ENCODE results near the gene TRIM54.
A peak's percentile ranks its signal among the peaks of the same experiment; 100 is the strongest.
"Not testable (repeated sequence)": the region's sequence is repeated elsewhere in the genome, so short reads cannot be mapped to it uniquely, and the experiment has no call there.

The TRIM54 gene

GRCh38 chr2:27316655-27317412, 34.6 kb downstream of the TRIM54 start:
- TF ChIP-seq, protein P1, sequence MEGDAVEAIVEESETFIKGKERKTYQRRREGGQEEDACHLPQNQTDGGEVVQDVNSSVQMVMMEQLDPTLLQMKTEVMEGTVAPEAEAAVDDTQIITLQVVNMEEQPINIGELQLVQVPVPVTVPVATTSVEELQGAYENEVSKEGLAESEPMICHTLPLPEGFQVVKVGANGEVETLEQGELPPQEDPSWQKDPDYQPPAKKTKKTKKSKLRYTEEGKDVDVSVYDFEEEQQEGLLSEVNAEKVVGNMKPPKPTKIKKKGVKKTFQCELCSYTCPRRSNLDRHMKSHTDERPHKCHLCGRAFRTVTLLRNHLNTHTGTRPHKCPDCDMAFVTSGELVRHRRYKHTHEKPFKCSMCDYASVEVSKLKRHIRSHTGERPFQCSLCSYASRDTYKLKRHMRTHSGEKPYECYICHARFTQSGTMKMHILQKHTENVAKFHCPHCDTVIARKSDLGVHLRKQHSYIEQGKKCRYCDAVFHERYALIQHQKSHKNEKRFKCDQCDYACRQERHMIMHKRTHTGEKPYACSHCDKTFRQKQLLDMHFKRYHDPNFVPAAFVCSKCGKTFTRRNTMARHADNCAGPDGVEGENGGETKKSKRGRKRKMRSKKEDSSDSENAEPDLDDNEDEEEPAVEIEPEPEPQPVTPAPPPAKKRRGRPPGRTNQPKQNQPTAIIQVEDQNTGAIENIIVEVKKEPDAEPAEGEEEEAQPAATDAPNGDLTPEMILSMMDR (IDR thresholded peaks at IDR 0.05; ENCODE audit: extremely low read depth, missing control alignments): no peak
- no peak for DNase-seq (ENCODE audit: low spot score)

DNA sequence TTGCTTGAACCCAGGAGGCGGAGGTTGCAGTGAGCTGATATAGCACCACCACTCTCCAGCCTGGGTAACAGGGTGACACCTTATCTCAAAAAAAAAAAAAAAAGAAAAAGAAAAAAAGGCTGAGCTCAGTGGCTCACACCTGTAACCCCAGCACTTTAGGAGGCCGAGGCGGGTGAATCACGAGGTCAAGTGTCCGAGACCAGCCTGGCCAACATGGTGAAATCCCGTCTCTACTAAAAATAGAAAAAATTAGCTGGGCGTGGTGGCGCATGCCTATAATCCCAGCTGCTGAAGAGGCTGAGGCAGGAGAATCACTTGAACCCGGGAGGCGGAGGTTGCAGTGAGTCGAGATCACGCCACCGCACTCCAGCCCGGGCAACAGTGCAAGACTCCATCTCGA, 37.6 kb downstream of the TRIM54 start:
- DNase-seq (ENCODE audit: low spot score): not testable (repeated sequence)

DNA sequence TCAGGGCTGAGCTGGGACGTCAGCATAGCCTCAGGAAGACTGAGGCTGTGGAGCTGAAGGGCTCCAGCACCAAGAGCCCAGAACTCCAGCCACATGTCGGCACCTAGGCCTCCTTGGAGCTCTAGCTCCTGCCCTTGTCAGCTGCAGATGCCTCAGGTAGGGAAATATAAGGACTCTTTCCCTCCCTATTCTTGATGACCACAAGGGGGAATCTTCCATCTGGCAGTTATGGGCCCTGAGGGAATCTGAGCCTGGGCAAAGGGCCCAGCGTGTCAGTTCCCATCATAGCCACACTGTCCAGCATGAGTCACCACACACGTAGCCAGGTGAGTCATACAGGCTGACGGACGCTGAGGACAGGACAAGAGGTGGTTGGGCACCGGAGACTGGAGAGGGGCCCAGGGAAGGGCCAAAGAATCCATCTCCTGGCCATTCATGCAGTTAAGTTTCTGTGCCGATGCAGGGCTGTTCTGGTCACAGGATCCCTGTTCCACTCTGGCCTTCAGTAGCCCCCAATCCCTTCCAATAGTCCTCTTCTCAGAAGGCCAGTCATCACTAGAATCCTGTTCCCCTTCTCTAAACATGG, 38.8 kb downstream of the TRIM54 start:
- TF ChIP-seq, protein P1 (IDR thresholded peaks at IDR 0.05; ENCODE audit: extremely low read depth, missing control alignments): no peak
- DNase-seq (ENCODE audit: low spot score): no peak

DNA sequence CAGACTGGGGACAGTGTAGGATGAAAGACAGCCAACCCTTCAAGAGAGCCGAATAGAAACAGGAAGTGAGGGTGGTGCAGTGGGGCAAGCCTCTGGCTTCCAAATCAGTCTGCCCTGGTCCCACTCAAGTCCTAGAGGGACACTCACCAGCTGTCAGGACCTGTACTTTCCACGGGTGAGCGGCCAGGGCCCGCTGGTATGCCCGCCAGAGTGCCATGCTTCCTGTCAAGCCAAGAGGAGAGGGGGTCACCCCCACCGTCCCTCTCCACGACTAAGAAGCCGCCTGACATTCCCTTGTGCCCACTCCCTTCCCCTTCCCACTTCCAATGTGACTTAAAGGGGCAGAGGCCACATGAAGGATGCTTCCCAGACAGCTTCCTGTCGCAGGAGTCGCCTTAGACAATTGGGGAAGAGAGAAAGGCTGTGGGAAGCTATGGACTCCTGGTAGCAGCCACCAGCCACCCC, 40.1 kb downstream of the TRIM54 start:
- no peak for DNase-seq (ENCODE audit: low spot score)
- TF ChIP-seq, protein P1 (IDR thresholded peaks at IDR 0.05; ENCODE audit: extremely low read depth, missing control alignments): no peak

GRCh38 chr2:27322766-27323595, 40.8 kb downstream of the TRIM54 start, which contains the start of gene MPV17:
TSS of gene MPV17 (minus strand) at chr2:27323097. CDS start at chr2:27322517, 580 bp downstream.
- peak; percentile 93 for DNase-seq (ENCODE audit: low spot score)
- TF ChIP-seq, protein P1 (IDR thresholded peaks at IDR 0.05; ENCODE audit: extremely low read depth, missing control alignments): no peak

DNA sequence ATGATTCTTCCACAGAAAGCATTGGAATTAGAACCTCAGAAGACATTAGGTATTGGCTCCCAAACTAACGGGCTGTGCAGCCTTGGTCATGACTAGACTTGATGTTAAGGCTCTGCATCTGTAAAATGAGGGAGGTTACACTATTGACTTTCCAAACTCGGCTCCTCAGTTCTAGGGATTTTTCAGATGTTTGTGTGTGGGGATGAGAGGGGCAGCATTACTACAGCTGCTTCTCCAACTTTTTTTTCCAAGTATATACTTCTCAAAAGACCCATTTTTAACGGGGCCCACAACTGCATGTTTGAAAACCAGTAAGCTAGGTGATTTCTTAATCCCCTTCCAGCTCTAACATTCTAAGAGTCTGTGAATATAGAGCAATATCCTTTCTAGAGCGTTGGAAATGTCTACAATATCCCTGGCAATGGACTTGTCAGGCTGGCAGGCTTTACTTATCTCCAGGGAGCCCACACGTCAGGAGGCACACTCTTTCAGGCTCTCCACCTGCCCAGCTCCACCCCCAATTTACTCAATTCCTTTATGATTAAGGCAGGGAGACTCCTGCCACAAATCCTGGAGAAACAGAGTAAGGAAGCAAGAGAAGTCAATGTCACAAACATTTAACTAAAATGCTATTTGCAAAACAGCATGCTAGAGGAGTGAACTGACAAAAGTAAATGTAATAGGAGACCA, 41.5 kb downstream of the TRIM54 start:
- TF ChIP-seq, protein P1 (IDR thresholded peaks at IDR 0.05; ENCODE audit: extremely low read depth, missing control alignments): no peak
- no peak for DNase-seq (ENCODE audit: low spot score)

DNA sequence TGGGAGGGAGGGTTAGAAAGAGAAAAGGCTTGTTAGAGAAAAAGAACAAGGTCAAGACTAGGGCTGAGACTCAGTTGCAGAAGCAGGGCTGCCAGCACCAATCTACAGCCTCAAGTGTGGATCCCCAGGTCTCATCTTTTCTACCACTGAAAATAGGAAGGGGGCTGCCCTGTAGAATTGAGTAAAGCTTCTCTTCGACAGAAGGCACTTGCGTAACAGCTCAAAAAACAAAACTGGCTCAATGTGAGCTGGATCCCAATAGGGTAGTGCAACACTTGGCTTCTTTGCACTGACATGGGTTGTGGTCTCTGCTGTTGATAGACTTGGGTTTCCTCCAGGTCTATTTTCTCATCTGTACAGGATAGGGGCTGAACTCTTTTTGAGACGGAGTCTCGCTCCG, 42.5 kb downstream of the TRIM54 start:
- TF ChIP-seq, protein P1 (IDR thresholded peaks at IDR 0.05; ENCODE audit: extremely low read depth, missing control alignments): no peak
- DNase-seq (ENCODE audit: low spot score): no peak
